ENCODE data around the gene GPD2.
"Not testable (repeated sequence)": the region's sequence is repeated elsewhere in the genome, so short reads cannot be mapped to it uniquely, and the experiment has no call there.

Gene GPD2

GRCh38 chr2:156592809-156593593 is 156.8 kb downstream of the GPD2 start:
- DNase-seq, result no peak

GRCh38 chr2:156593594-156593921 is 157.4 kb downstream of the GPD2 start:
- no peak for DNase-seq

GRCh38 chr2:156598563-156598962 is 162.4 kb downstream of the GPD2 start:
- no peak for DNase-seq

- DNase-seq, result no peak
These were observed 164.0 kb downstream of the GPD2 start for GRCh38 chr2:156600196-156600595.

- no peak for DNase-seq
These were observed 165.8 kb downstream of the GPD2 start for GRCh38 chr2:156601855-156602551.

- no peak for DNase-seq
These were observed 166.4 kb downstream of the GPD2 start for GRCh38 chr2:156602552-156602933.

GRCh38 chr2:156615836-156616322 is 179.7 kb downstream of the GPD2 start:
- no peak for DNase-seq

- DNase-seq, result not testable (repeated sequence)
These were observed 181.9 kb downstream of the GPD2 start for GRCh38 chr2:156618071-156618470.

GRCh38 chr2:156619021-156619539 is 182.9 kb downstream of the GPD2 start:
- no peak for DNase-seq

- DNase-seq, result no peak
These were observed 186.3 kb downstream of the GPD2 start for GRCh38 chr2:156622491-156622890.

- no peak for DNase-seq
These were observed 189.4 kb downstream of the GPD2 start for GRCh38 chr2:156625360-156626170.

- DNase-seq, result no peak
These were observed 190.8 kb downstream of the GPD2 start for GRCh38 chr2:156626931-156627330.

- DNase-seq, result no peak
These were observed 194.6 kb downstream of the GPD2 start for GRCh38 chr2:156630579-156631337.

- DNase-seq, result no peak
These were observed 199.5 kb downstream of the GPD2 start for GRCh38 chr2:156635646-156636045.

Data from activated CD4-positive, alpha-beta T cell treated with anti-CD3 and anti-CD28 coated beads, Interleukin-10, Interleukin-2, amounts not matched to agents 100 ng/mL and 50 ng/mL, durations not matched to agents 16 hours and 8 hours (primary cell).